ENCODE results near the gene HINT1. TPM values are rescaled to one million over a fixed set of nuclear protein-coding genes. Genes with fewer than 3 reads are reported as not detected.

Gene HINT1
- total RNA-seq, 2 experiments from 2014 or later: 298 to 312 TPM

DNA sequence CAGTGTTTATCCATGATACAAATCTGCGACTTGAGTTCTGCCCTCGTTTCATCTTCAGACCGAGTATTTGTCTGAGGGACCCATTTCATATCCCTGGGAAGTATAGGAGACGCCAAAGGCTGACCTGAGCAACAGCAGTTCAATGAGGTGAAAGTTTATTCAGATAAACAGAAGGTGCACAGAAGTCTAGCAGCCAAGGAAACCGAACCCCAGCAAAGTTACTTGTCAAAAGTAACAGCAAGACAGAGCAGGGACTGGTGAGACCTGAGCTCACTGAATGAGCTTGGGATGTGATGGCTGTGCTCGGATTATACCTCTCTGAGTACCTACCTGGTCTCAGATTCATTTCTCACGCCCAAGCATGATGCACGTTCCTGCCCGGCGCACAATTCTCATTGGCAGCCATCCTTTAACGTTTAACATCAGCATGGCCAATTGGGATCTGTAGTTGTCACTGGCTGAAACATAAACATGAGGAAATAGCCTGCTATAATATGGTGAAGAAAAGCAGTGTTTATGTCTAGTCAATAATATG, 6.3 kb upstream of the HINT1 start:
- intact Hi-C loops (cut with DNase I, micrococcal nuclease): loop anchor here (2.0 to 5.0 kb wide), 3 partner anchors 37 to 851 kb away; partner anchors contain the start of gene FNIP1 (in 1 of the 2)
- ChIA-PET POLR2A (interaction anchor here (0.6 to 1.0 kb wide), 2 partner anchors 101 to 643 kb away, joined by 4 read pairs; no protein-coding TSS in a partner anchor), CTCF (interaction anchor here (0.7 to 1.5 kb wide), 3 partner anchors 21 to 121 kb away, joined by 3 to 4 read pairs (median 3); no protein-coding TSS in a partner anchor)
- DNase-seq: peak; percentile 57
- H3K4me3 Mint-ChIP-seq: peak overlapping the region; percentile 95
- ATAC-seq: peak; percentile 5
- peak overlapping the region; percentile 88 for H3K27ac Mint-ChIP-seq
- H3K36me3 Mint-ChIP-seq (ENCODE audit: low read depth): peaks cover 8% of the 10 kb centered on the region
- H3K9me3 Mint-ChIP-seq (ENCODE audit: low read depth): no peaks in the 10 kb centered on the region
- no peaks in the 10 kb centered on the region for H3K27me3 Mint-ChIP-seq
- H3K4me1 Mint-ChIP-seq: peaks cover 33% of the 10 kb centered on the region

DNA sequence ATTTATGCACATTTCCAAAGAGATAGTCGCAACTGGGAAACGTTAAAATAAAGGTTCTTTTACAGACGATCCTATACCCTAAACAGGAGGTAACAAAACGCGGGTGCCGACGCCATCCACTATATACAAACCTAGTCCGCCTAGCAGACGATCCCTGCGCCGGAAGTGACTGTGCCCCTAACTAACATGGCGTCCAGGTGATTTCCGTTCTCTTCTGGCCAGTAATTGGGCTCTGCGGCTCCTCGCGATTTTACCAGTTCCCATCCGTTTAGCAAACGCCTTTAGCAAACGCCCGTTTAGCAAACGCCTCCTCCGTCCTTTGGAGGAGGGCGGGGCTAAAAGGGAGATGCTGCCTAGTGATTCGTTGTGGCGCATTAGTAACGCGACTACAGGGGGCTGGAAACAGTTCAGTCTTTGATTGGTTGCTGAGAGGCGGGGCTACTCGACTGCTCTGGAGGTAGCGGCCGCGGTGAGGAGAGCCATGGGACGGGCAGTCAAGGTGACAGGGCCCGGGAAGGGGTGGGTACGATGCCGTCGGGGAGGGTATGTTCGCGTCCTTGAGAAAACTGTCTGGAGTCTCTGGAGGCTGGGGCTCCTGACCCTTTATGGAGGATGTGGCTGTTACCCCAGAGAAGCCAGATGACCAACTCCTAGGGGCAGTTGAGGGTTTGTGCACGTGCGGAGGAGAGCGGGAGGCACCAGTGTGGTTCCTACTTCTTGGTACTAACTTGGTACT, 5.7 kb upstream of the HINT1 start, which contains the start of gene LYRM7:
TSS of gene LYRM7 (plus strand) at position 405 of the 736 bp plus-strand sequence. CDS start at position 482, 77 bp downstream.
- POLR2A ChIA-PET: interaction anchor here (0.6 to 1.0 kb wide), 3 partner anchors 92 to 642 kb away, joined by 3 to 4 read pairs (median 4); no protein-coding TSS in a partner anchor
- H3K9me3 Mint-ChIP-seq (ENCODE audit: low read depth): no peaks in the 10 kb centered on the region
- CTCF ChIA-PET: interaction anchor here (2.0 kb wide), 1 partner anchor 95 kb away, joined by 5 read pairs; no protein-coding TSS in a partner anchor
- H3K4me1 Mint-ChIP-seq: peaks cover 34% of the 10 kb centered on the region
- peaks cover 8% of the 10 kb centered on the region for H3K36me3 Mint-ChIP-seq (ENCODE audit: low read depth)
- intact Hi-C loops (cut with DNase I, micrococcal nuclease): loop anchor here (1.0 to 5.0 kb wide), 7 partner anchors 38 to 852 kb away; partner anchors contain the start of genes CDC42SE2 (in 1 of the 2), FNIP1 (in 1 of the 2) and RAPGEF6 (in 1 of the 2)
- peak; percentile 97 for DNase-seq
- peak within 1 kb of the TSS; percentile 93 for H3K27ac Mint-ChIP-seq
- H3K4me3 Mint-ChIP-seq: peak within 1 kb of the TSS; percentile 95
- peak; percentile 96 for ATAC-seq
- no peaks in the 10 kb centered on the region for H3K27me3 Mint-ChIP-seq

DNA sequence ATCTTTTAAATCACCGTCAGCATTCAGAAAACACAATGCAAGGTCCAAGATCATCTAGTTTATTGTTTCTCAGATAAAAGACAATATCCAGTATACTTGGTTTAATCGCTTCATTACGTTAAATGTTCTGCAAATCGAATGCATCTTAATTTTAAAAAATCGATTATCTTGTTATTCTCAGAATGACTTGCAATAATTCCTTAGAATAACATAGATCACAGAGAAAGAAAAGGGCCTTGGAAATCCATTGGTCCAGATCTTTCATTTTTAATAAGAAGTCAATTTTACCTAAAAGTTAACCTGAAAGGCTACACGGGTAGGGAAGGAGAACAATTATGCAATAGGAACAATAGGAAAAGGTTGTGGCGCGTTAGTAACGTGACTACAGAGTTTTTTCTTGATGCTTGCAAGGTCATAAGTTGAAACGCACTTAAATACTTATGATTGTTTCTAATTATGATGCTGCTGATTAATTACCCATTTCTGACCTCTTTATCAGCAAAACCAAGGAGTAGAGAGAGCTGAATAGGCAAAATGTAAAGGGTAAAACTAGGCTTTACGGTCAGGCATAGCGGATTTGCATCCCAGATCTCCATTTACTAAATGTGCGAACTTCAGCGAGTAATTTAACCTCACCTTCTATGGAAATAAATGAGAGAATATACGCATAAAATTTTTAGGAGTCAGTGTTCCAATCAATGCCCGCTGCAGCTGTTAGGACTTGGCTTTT, 4.9 kb upstream of the HINT1 start:
- POLR2A ChIA-PET: interaction anchor here (0.6 kb wide), 1 partner anchor 93 kb away, joined by 3 read pairs; no protein-coding TSS in a partner anchor
- ATAC-seq (no peak), DNase-seq (no peak)
- H3K4me1 Mint-ChIP-seq: peaks cover 38% of the 10 kb centered on the region
- peaks cover 10% of the 10 kb centered on the region for H3K36me3 Mint-ChIP-seq (ENCODE audit: low read depth)
- peak overlapping the region; percentile 95 for H3K4me3 Mint-ChIP-seq
- CTCF ChIA-PET: interaction anchor here (2.0 kb wide), 1 partner anchor 96 kb away, joined by 5 read pairs; no protein-coding TSS in a partner anchor
- intact Hi-C loops (cut with DNase I, micrococcal nuclease): loop anchor here (1.0 to 5.0 kb wide), 7 partner anchors 39 to 852 kb away; partner anchors contain the start of genes CDC42SE2 (in 1 of the 2), FNIP1 (in 1 of the 2) and RAPGEF6 (in 1 of the 2)
- no peaks in the 10 kb centered on the region for H3K9me3 Mint-ChIP-seq (ENCODE audit: low read depth)
- H3K27ac Mint-ChIP-seq: peak overlapping the region; percentile 93
- H3K27me3 Mint-ChIP-seq: no peaks in the 10 kb centered on the region

DNA sequence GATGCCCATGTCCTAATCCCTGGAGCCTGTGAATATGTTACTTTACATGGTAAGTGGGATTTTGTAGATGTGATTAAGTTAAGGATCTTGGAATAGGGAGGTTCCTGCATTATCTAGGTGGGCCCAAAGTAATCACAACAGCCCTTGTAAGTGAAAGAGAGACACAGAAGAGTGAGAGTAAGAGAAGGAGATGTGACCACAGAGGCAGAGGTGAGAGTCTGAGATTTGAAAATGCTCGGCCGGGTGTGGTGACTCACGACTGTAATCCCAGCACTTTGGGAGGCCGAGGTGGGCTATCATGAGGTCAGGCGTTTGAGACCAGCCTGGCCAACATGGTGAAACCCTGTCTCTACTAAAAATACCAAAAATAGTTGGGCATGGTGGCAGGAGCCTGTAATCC, 2.6 kb upstream of the HINT1 start:
- H3K4me1 Mint-ChIP-seq: peaks cover 35% of the 10 kb centered on the region
- ChIA-PET POLR2A (no interaction called here), CTCF (no interaction called here)
- DNase-seq: no peak
- no peaks in the 10 kb centered on the region for H3K9me3 Mint-ChIP-seq (ENCODE audit: low read depth)
- no peaks in the 10 kb centered on the region for H3K27me3 Mint-ChIP-seq
- H3K4me3 Mint-ChIP-seq: no peak overlapping the region
- ATAC-seq: no peak
- H3K27ac Mint-ChIP-seq: no peak overlapping the region
- intact Hi-C loops (cut with DNase I, micrococcal nuclease): no loop called here
- peaks cover 18% of the 10 kb centered on the region for H3K36me3 Mint-ChIP-seq (ENCODE audit: low read depth)

DNA sequence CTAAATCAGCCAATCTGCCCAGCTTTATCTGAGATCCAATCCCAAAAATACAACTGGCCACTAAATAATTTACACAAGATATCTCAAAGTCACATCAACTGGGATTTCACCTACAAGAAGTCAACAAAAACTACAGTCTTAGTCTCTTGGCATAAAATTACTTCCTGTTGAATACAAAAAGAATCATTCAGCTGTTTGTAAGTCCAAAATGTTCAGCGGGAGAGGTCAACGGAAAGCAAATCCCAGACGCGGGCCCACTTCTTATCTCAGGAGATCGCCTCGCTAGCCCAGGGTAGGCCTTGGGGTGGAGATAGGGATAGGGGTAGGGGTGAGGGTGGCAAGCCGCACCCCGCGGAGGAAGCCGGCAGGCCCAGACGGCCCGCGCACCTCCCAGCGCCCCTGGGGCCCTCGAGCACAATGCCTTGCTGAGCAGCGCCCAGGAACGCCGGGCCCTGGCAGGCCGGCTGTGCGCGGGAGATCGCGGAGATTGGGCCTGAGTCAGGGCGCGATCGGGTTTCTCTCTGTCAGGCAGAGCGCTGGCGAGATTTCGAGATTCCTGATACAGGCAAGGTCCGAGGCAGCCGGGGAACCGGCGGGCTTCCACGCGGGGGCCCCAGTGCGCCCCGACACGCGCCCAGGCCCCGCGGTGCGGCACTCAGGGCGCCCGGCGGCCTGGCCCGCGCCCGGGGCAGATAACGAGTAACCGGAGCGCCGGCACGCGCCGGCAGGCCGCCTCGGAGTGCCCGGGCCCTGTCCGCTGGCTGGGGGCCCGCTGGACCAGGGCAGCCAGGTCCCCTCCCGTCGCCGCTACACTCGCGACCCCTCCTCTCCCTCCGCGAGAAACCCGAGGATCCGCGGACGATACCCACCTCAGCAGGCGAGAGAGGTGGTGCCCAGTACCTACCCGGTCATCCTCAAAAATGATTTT, 601 bp downstream of the HINT1 start:
- intact Hi-C loops (cut with DNase I, micrococcal nuclease): loop anchor here (1.0 to 2.0 kb wide), 8 partner anchors 88 to 253 kb away; partner anchors contain the start of gene CDC42SE2 (in 2 of the 2)
- no peaks in the 10 kb centered on the region for H3K9me3 Mint-ChIP-seq (ENCODE audit: low read depth)
- POLR2A ChIA-PET: interaction anchor here (1.3 kb wide), 1 partner anchor 100 kb away, joined by 4 read pairs; the partner anchor contains the start of gene CDC42SE2
- H3K27me3 Mint-ChIP-seq: no peaks in the 10 kb centered on the region
- CTCF ChIA-PET: interaction anchor here (1.0 to 1.6 kb wide), 5 partner anchors 10 to 260 kb away, joined by 3 to 6 read pairs (median 4); no protein-coding TSS in a partner anchor
- H3K4me3 Mint-ChIP-seq: peak overlapping the region; percentile 83
- peak; percentile 67 for ATAC-seq
- H3K36me3 Mint-ChIP-seq (ENCODE audit: low read depth): peaks cover 47% of the 10 kb centered on the region
- DNase-seq: peak; percentile 81
- H3K27ac Mint-ChIP-seq: peak overlapping the region; percentile 99
- peaks cover 52% of the 10 kb centered on the region for H3K4me1 Mint-ChIP-seq

DNA sequence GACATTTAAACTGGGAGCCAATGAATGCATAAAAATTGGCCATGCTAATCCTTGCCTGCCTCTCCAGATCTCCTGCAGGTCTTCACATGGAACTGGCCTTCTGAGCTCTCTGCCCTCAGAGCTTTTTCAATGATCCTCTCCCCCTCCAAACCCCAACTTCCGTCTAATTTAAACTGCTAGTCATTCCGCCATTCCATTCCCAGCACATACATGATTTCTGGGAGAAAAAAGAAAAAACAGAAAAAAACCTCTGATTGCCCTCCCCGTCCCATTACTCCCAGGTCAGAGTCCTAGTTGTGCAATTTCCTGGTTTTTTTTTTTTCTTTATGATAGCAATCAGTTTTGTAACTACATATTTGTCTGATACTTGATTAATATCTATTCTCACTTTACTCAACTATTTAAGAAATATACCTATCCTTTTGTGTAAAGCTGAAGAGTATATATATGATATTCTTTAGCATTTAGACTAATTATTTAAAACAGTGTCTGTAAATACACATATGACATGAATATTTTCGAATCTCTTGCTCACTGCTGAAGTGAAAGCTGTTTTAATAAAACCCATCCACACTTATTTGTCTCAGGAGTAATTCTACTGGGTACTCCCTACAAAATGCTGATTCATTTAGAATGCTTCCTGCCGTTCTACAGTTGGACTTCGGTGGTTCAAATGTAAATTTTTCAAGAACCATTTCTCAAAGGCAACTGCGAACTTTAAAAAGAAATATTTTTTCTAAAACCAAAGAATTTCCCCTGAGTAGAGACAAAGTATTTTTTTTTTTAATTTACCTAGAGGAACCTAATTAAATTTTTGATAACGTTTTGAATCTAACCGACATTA, 1.6 kb downstream of the HINT1 start:
- no peaks in the 10 kb centered on the region for H3K9me3 Mint-ChIP-seq (ENCODE audit: low read depth)
- CTCF ChIA-PET: interaction anchor here (1.1 to 1.6 kb wide), 3 partner anchors 10 to 252 kb away, joined by 4 to 6 read pairs (median 4); no protein-coding TSS in a partner anchor
- DNase-seq (no peak), ATAC-seq (no peak)
- peak overlapping the region; percentile 92 for H3K27ac Mint-ChIP-seq
- H3K27me3 Mint-ChIP-seq: no peaks in the 10 kb centered on the region
- H3K4me3 Mint-ChIP-seq: peak overlapping the region; percentile 83
- intact Hi-C loops (cut with DNase I, micrococcal nuclease): loop anchor here (1.0 to 2.0 kb wide), 5 partner anchors 89 to 253 kb away; partner anchors contain the start of gene CDC42SE2 (in 1 of the 2)
- POLR2A ChIA-PET: no interaction called here
- peaks cover 55% of the 10 kb centered on the region for H3K4me1 Mint-ChIP-seq
- peaks cover 56% of the 10 kb centered on the region for H3K36me3 Mint-ChIP-seq (ENCODE audit: low read depth)

DNA sequence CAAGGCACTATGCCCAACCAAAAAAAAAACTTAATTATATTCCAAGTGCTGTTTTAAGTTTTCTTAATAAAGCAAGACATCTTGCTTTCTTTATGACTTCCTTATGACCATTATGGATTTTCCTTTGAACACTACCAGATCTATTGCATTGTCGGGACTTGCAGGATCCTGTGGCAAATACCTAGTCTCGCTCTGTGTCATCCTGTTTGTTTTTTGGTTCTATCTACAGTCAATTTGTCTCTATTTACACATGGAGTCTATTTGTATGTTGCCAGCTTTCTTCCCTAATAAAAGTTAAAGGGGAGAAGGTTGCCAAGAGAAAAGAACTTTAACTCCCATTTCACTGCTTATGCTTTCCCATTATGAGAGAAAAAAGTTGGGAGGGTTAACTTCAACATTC, 4.9 kb downstream of the HINT1 start:
- ChIA-PET CTCF (no interaction called here), POLR2A (interaction anchor here (0.6 kb wide), 1 partner anchor 94 kb away, joined by 4 read pairs; no protein-coding TSS in a partner anchor)
- Mint-ChIP-seq H3K4me1 (peaks cover 56% of the 10 kb centered on the region), H3K36me3 (ENCODE audit: low read depth) (peaks cover 83% of the 10 kb centered on the region), H3K27me3 (no peaks in the 10 kb centered on the region), H3K9me3 (ENCODE audit: low read depth) (no peaks in the 10 kb centered on the region), H3K4me3 (no peak overlapping the region), H3K27ac (peak overlapping the region; percentile 8)
- no peak for ATAC-seq
- no peak for DNase-seq
- intact Hi-C loops (cut with DNase I, micrococcal nuclease): no loop called here

DNA sequence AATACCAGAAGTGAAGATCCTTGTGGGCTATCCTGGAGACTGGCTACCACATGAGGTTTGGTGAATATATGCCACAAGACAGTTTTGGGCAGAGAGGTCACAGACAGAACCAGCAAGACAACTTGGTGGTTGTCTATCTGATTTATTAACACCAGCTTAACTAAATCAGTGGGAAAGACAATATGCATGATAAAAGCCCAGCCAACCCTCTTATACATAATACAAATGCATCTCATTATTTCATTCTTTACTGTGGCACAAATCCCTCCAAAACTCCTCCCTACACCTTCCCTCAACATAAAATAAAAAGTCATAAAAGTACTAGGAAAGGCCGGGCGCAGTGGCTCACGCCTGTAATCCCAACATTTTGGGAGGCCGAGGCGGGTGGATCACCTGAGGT, 8.1 kb downstream of the HINT1 start:
- Mint-ChIP-seq H3K4me3 (no peak overlapping the region), H3K4me1 (peaks cover 38% of the 10 kb centered on the region), H3K27ac (no peak overlapping the region), H3K9me3 (ENCODE audit: low read depth) (no peaks in the 10 kb centered on the region), H3K27me3 (no peaks in the 10 kb centered on the region), H3K36me3 (ENCODE audit: low read depth) (peaks cover 62% of the 10 kb centered on the region)
- intact Hi-C loops (cut with DNase I, micrococcal nuclease): no loop called here
- ATAC-seq: no peak
- POLR2A ChIA-PET: no interaction called here
- CTCF ChIA-PET: interaction anchor here (0.7 kb wide), 1 partner anchor 112 kb away, joined by 3 read pairs; no protein-coding TSS in a partner anchor
- no peak for DNase-seq

DNA sequence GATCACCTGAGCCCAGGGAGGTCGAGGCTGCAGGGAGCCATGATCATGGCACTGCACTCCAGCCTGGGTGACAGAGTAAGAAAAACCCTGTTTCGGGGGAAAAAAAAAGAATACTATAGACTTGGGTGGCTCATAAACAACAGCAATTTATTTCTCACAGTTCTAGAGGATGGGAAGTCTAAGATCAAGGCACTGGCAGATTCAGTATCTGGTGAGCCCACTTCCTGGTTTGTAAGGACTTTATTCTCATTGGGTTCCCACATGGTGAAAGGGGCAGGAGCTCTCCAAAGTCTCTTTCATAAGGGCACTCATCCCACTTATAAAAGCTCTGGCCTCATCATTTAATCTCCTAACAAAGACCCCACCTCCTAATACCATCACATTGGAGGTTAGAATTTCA, 8.7 kb downstream of the HINT1 start:
- Mint-ChIP-seq H3K27ac (peak overlapping the region; percentile 21), H3K4me3 (no peak overlapping the region), H3K4me1 (peaks cover 33% of the 10 kb centered on the region), H3K27me3 (no peaks in the 10 kb centered on the region), H3K9me3 (ENCODE audit: low read depth) (no peaks in the 10 kb centered on the region), H3K36me3 (ENCODE audit: low read depth) (peaks cover 57% of the 10 kb centered on the region)
- ATAC-seq (no peak), DNase-seq (no peak)
- intact Hi-C loops (cut with DNase I, micrococcal nuclease): no loop called here
- POLR2A ChIA-PET: no interaction called here
- CTCF ChIA-PET: interaction anchor here (0.7 kb wide), 1 partner anchor 112 kb away, joined by 3 read pairs; no protein-coding TSS in a partner anchor

Data from activated CD4-positive, alpha-beta T cell treated with anti-CD3 and anti-CD28 coated beads for 36 hours (primary cell).